DOHH2 (cell line): ENCODE results near the gene KCNN3.

Experiments used
- EZH2phosphoT487 ChIP-seq: fragments of 200-600 bp; sonication (generic); IDR thresholded peaks from 2 replicates; pipeline ENCODE4 v1.6.1; 2017; ENCODE audit warnings: borderline replicate concordance, mild to moderate bottlenecking, antibody characterized with exemption, low read length, moderate library complexity, mixed read lengths
- TF ChIP-seq, protein P1 (sequence below): fragments of 200-600 bp; sonication (generic); IDR thresholded peaks from one replicate; pipeline ENCODE4 v1.5.1; 2014; ENCODE audit warnings: antibody characterized with exemption, mild to moderate bottlenecking, low read depth, low read length; ENCODE audit not compliant: poor library complexity, severe bottlenecking

DNA sequence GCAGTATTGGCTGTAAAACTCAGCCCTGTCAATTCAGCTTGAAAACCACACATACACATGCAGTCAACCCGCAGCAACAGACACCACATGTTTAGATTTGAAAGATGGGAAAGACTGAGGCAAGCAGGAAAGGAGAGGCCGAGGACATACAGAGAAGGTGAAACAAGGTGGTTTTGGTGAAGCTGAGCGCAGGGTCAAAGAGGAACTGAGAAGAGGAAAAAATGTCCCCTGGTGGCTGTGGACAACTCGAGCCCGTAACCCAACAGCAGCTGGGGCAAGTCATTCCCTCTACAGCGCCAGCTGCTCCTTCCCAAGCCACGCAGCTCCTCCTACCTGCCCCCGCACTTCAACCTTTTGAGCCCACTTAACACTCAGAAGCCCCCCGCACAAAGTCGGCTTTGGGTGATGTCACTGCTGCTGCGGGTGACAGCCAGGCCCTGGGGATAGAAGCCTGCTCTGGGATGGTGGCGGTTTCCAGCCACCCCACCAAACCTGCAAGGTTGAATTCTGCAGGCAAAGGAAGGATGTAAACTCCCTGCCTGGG, 63.0 kb downstream of the KCNN3 start:
- TF ChIP-seq, protein P1, sequence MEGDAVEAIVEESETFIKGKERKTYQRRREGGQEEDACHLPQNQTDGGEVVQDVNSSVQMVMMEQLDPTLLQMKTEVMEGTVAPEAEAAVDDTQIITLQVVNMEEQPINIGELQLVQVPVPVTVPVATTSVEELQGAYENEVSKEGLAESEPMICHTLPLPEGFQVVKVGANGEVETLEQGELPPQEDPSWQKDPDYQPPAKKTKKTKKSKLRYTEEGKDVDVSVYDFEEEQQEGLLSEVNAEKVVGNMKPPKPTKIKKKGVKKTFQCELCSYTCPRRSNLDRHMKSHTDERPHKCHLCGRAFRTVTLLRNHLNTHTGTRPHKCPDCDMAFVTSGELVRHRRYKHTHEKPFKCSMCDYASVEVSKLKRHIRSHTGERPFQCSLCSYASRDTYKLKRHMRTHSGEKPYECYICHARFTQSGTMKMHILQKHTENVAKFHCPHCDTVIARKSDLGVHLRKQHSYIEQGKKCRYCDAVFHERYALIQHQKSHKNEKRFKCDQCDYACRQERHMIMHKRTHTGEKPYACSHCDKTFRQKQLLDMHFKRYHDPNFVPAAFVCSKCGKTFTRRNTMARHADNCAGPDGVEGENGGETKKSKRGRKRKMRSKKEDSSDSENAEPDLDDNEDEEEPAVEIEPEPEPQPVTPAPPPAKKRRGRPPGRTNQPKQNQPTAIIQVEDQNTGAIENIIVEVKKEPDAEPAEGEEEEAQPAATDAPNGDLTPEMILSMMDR = no peak
- TF ChIP-seq EZH2phosphoT487 = no peak
